ENCODE data around the gene MTPN.

MTPN gene

GRCh38 chr7:135911099-135911498 lies 66.1 kb downstream of the MTPN start:
- Mint-ChIP-seq H3K4me1 (peaks cover 24% of the 10 kb centered on the region), H3K27me3 (ENCODE audit: low read depth) (no peaks in the 10 kb centered on the region), H3K4me3 (peak overlapping the region in 1 of 3 experiments; percentile 36), H3K36me3 (ENCODE audit: low read depth) (no peaks in the 10 kb centered on the region), H3K27ac (peak overlapping the region; percentile 64 to 71 (median 68)), H3K9me3 (no peaks in the 10 kb centered on the region)
- no peak for TF ChIP-seq CTCF (IDR thresholded peaks at IDR 0.05; ENCODE audit: unreplicated experiment in 3 of 3)

- Mint-ChIP-seq H3K36me3 (ENCODE audit: low read depth) (no peaks in the 10 kb centered on the region), H3K4me1 (peaks cover 24% of the 10 kb centered on the region), H3K9me3 (no peaks in the 10 kb centered on the region), H3K27ac (peak overlapping the region; percentile 64 to 71 (median 68)), H3K4me3 (no peak overlapping the region), H3K27me3 (ENCODE audit: low read depth) (no peaks in the 10 kb centered on the region)
- TF ChIP-seq CTCF (IDR thresholded peaks at IDR 0.05; ENCODE audit: unreplicated experiment in 3 of 3): no peak
Observed at GRCh38 chr7:135910393-135911036, 66.6 kb downstream of the MTPN start.

GRCh38 chr7:135905858-135906257 lies 71.3 kb downstream of the MTPN start:
- no peak for TF ChIP-seq CTCF (IDR thresholded peaks at IDR 0.05; ENCODE audit: unreplicated experiment in 3 of 3)
- Mint-ChIP-seq H3K36me3 (ENCODE audit: low read depth) (no peaks in the 10 kb centered on the region), H3K27ac (no peak overlapping the region), H3K27me3 (ENCODE audit: low read depth) (no peaks in the 10 kb centered on the region), H3K4me1 (peaks cover 12% of the 10 kb centered on the region), H3K9me3 (no peaks in the 10 kb centered on the region), H3K4me3 (no peak overlapping the region)

- Mint-ChIP-seq H3K27me3 (ENCODE audit: low read depth) (no peaks in the 10 kb centered on the region), H3K9me3 (no peaks in the 10 kb centered on the region), H3K27ac (no peak overlapping the region), H3K4me3 (no peak overlapping the region), H3K4me1 (peaks cover 7% of the 10 kb centered on the region), H3K36me3 (ENCODE audit: low read depth) (no peaks in the 10 kb centered on the region)
- no peak for TF ChIP-seq CTCF (IDR thresholded peaks at IDR 0.05; ENCODE audit: unreplicated experiment in 3 of 3)
Observed at GRCh38 chr7:135905355-135905754, 71.8 kb downstream of the MTPN start.

GRCh38 chr7:135904282-135904681 lies 72.9 kb downstream of the MTPN start:
- H3K36me3 Mint-ChIP-seq (ENCODE audit: low read depth): no peaks in the 10 kb centered on the region
- no peak for TF ChIP-seq CTCF (IDR thresholded peaks at IDR 0.05; ENCODE audit: unreplicated experiment in 3 of 3)
- H3K27ac Mint-ChIP-seq: no peak overlapping the region
- H3K9me3 Mint-ChIP-seq: no peaks in the 10 kb centered on the region
- H3K4me3 Mint-ChIP-seq: no peak overlapping the region
- H3K27me3 Mint-ChIP-seq (ENCODE audit: low read depth): no peaks in the 10 kb centered on the region
- H3K4me1 Mint-ChIP-seq: no peaks in the 10 kb centered on the region

Data from nephron (organoid).